GM23338 (cell line): Measurements from ENCODE around the gene POU6F1. TPM values are rescaled to one million over a fixed set of nuclear protein-coding genes. Genes with fewer than 3 reads are reported as not detected.

Experiments used
- ATAC-seq: fragments of 200-7000 bp; cut with Tn5 transposase; 3 replicates; pipeline ENCODE4 v1.9.1; 2020
- DNase-seq: peaks from one replicate; pipeline ENCODE4 v3.0.0-alpha.2; 2015; ENCODE audit warnings: low spot score
- H2AFZ ChIP-seq: fragments of 200-600 bp; sonication (generic); 2 replicates; pipeline ENCODE4 v1.8.0; 2016; ENCODE audit warnings: antibody characterized with exemption, mild to moderate bottlenecking, moderate library complexity
- H3F3A ChIP-seq: fragments of 200-600 bp; sonication (generic); replicated peaks from 2 replicates; pipeline ENCODE4 v1.8.0; 2017; ENCODE audit warnings: antibody characterized with exemption, mixed run types, low read depth
- H3K27ac ChIP-seq: fragments of 200-600 bp; sonication (generic); 2 replicates; pipeline ENCODE4 v1.6.1; 2016; ENCODE audit warnings: low read depth
- H3K27me3 ChIP-seq: fragments of 200-600 bp; sonication (generic); 2 replicates; pipeline ENCODE4 v1.8.0; 2016; ENCODE audit warnings: mild to moderate bottlenecking, mixed run types, moderate library complexity; ENCODE audit not compliant: insufficient read depth
- H3K36me3 ChIP-seq: fragments of 200-600 bp; sonication (generic); 2 replicates; pipeline ENCODE4 v1.8.0; 2016; ENCODE audit warnings: mild to moderate bottlenecking; ENCODE audit not compliant: insufficient read depth
- H3K4me1 ChIP-seq: fragments of 200-600 bp; sonication (generic); 2 replicates; pipeline ENCODE4 v1.8.0; 2016; ENCODE audit warnings: mild to moderate bottlenecking, moderate library complexity; ENCODE audit not compliant: insufficient read depth
- H3K4me2 ChIP-seq: fragments of 200-600 bp; sonication (generic); 2 replicates; pipeline ENCODE4 v1.7.1; 2017; ENCODE audit warnings: mixed run types
- H3K4me3 ChIP-seq: fragments of 200-600 bp; sonication (generic); 2 replicates; pipeline ENCODE4 v1.6.1; 2016; ENCODE audit warnings: mixed run types
- H3K79me2 ChIP-seq: fragments of 200-600 bp; sonication (generic); replicated peaks from 2 replicates; pipeline ENCODE4 v1.8.0; 2017; ENCODE audit warnings: mild to moderate bottlenecking; ENCODE audit not compliant: insufficient read depth
- H3K9me2 ChIP-seq: fragments of 200-600 bp; sonication (generic); 2 replicates; pipeline ENCODE4 v1.8.0; 2017; ENCODE audit not compliant: insufficient read depth
- H4K20me1 ChIP-seq: fragments of 200-600 bp; sonication (generic); replicated peaks from 2 replicates; pipeline ENCODE4 v1.8.0; 2017; ENCODE audit warnings: mild to moderate bottlenecking; ENCODE audit not compliant: insufficient read depth
- H3K27ac Mint-ChIP-seq: 2 replicates; pipeline ENCODE4 v1.8.0; 2020; ENCODE audit warnings: inconsistent platforms, mild to moderate bottlenecking, moderate library complexity, mixed read lengths
- H3K27me3 Mint-ChIP-seq: 3 replicates; pipeline ENCODE4 v1.8.0; 2022; ENCODE audit warnings: low read depth, mild to moderate bottlenecking, moderate library complexity, mixed read lengths, inconsistent platforms; ENCODE audit not compliant: insufficient read depth, poor library complexity
- H3K36me3 Mint-ChIP-seq: 3 replicates; pipeline ENCODE4 v1.8.0; 2021; ENCODE audit warnings: low read depth, mild to moderate bottlenecking, inconsistent platforms, moderate library complexity, mixed read lengths
- H3K4me1 Mint-ChIP-seq: 3 replicates; pipeline ENCODE4 v1.8.0; 2020; ENCODE audit warnings: mild to moderate bottlenecking, inconsistent platforms, mixed read lengths
- H3K4me3 Mint-ChIP-seq: 3 replicates; pipeline ENCODE4 v1.8.0; 2021; ENCODE audit warnings: moderate library complexity, mild to moderate bottlenecking, inconsistent platforms, mixed read lengths
- H3K9me3 Mint-ChIP-seq: 3 replicates; pipeline ENCODE4 v1.8.0; 2020; ENCODE audit warnings: moderate library complexity, mild to moderate bottlenecking, inconsistent platforms, mixed read lengths
- CREB1 ChIP-seq: fragments of 250-450 bp; sonication (Bioruptor Pico); IDR thresholded peaks from 2 replicates; pipeline ENCODE4 v1.5.0; 2020; ENCODE audit warnings: low read depth, mild to moderate bottlenecking, moderate library complexity
- EZH2 ChIP-seq: fragments of 200-600 bp; sonication (generic); IDR thresholded peaks from one replicate; pipeline ENCODE4 v1.8.0; 2017; ENCODE audit warnings: antibody characterized with exemption, mild to moderate bottlenecking, low read depth; ENCODE audit not compliant: unreplicated experiment
- EZH2phosphoT487 ChIP-seq: fragments of 200-600 bp; sonication (generic); IDR thresholded peaks from one replicate; pipeline ENCODE4 v1.8.1; 2018; ENCODE audit warnings: antibody characterized with exemption; ENCODE audit not compliant: unreplicated experiment
- JUNB ChIP-seq: IDR thresholded peaks from one replicate; pipeline ENCODE4 v1.6.1; 2016; ENCODE audit warnings: antibody characterized with exemption; ENCODE audit not compliant: unreplicated experiment
- NANOG ChIP-seq: IDR thresholded peaks from 2 replicates; pipeline ENCODE4 v1.6.1; 2016; ENCODE audit warnings: antibody characterized with exemption, borderline replicate concordance
- POLR2AphosphoS5 ChIP-seq: IDR thresholded peaks from 2 replicates; pipeline ENCODE4 v1.6.1; 2016; ENCODE audit warnings: antibody characterized with exemption, low read depth
- STAT1 ChIP-seq: IDR thresholded peaks from one replicate; pipeline ENCODE4 v1.6.1; 2016; ENCODE audit warnings: antibody characterized with exemption; ENCODE audit not compliant: unreplicated experiment
- ZNF114 ChIP-seq: fragments of 250-450 bp; sonication (Bioruptor Pico); IDR thresholded peaks from 2 replicates; pipeline ENCODE4 v1.5.0; 2020; ENCODE audit warnings: mild to moderate bottlenecking, moderate library complexity
- ZNF331 ChIP-seq: fragments of 250-450 bp; sonication (Bioruptor Pico); IDR thresholded peaks from 2 replicates; pipeline ENCODE4 v1.5.0; 2020; ENCODE audit warnings: low read depth, mild to moderate bottlenecking, moderate library complexity
- ZNF462 ChIP-seq: fragments of 250-450 bp; sonication (Bioruptor Pico); IDR thresholded peaks from 2 replicates; pipeline ENCODE4 v1.5.0; 2020; ENCODE audit warnings: mild to moderate bottlenecking, moderate library complexity
- polyA plus RNA-seq: library from polyadenylated mRNA; unstranded; fragments of >200 nt; fragmentation: Nextera tagmentation; extraction: Ambion mirVana; gene quantifications from 2 replicates; pipeline ENCODE4 v1.2.1, GENCODE V29; 2016
- total RNA-seq: library from RNA; depleted of rRNA; stranded (reverse); fragments of >200 nt; shearing (Covaris generic); gene quantifications from 2 replicates; pipeline ENCODE4 v1.2.3, GENCODE V29; 2014
- TF ChIP-seq, protein P1 (sequence below), 2 experiments: fragments of 200-600 bp in 1 of 2; sonication (generic) in 1 of 2; conservative IDR thresholded peaks; 2 replicates each; pipeline versions ENCODE4 v1.5.1 to v1.6.1; 2016 to 2017; ENCODE audit warnings: antibody characterized with exemption in 2 of 2, low read depth in 2 of 2, mild to moderate bottlenecking in 2 of 2, moderate library complexity in 1 of 2
- TF ChIP-seq, protein P2 (sequence below): IDR thresholded peaks from one replicate; pipeline ENCODE4 v1.6.1; 2018; ENCODE audit warnings: antibody characterized with exemption; ENCODE audit not compliant: unreplicated experiment
- TF ChIP-seq, protein P3 (sequence below): IDR thresholded peaks from 2 replicates; pipeline ENCODE4 v1.6.1; 2016; ENCODE audit warnings: antibody characterized with exemption

Gene POU6F1
- total and polyA plus RNA-seq, 2 experiments from 2014 or later: 3.0 to 4.0 TPM

- no peak for TF ChIP-seq EZH2
- TF ChIP-seq, protein P1, sequence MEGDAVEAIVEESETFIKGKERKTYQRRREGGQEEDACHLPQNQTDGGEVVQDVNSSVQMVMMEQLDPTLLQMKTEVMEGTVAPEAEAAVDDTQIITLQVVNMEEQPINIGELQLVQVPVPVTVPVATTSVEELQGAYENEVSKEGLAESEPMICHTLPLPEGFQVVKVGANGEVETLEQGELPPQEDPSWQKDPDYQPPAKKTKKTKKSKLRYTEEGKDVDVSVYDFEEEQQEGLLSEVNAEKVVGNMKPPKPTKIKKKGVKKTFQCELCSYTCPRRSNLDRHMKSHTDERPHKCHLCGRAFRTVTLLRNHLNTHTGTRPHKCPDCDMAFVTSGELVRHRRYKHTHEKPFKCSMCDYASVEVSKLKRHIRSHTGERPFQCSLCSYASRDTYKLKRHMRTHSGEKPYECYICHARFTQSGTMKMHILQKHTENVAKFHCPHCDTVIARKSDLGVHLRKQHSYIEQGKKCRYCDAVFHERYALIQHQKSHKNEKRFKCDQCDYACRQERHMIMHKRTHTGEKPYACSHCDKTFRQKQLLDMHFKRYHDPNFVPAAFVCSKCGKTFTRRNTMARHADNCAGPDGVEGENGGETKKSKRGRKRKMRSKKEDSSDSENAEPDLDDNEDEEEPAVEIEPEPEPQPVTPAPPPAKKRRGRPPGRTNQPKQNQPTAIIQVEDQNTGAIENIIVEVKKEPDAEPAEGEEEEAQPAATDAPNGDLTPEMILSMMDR (conservative IDR thresholded peaks at IDR 0.05; ENCODE audit: low read depth in 2 of 2): no peak
- TF ChIP-seq, protein P2, sequence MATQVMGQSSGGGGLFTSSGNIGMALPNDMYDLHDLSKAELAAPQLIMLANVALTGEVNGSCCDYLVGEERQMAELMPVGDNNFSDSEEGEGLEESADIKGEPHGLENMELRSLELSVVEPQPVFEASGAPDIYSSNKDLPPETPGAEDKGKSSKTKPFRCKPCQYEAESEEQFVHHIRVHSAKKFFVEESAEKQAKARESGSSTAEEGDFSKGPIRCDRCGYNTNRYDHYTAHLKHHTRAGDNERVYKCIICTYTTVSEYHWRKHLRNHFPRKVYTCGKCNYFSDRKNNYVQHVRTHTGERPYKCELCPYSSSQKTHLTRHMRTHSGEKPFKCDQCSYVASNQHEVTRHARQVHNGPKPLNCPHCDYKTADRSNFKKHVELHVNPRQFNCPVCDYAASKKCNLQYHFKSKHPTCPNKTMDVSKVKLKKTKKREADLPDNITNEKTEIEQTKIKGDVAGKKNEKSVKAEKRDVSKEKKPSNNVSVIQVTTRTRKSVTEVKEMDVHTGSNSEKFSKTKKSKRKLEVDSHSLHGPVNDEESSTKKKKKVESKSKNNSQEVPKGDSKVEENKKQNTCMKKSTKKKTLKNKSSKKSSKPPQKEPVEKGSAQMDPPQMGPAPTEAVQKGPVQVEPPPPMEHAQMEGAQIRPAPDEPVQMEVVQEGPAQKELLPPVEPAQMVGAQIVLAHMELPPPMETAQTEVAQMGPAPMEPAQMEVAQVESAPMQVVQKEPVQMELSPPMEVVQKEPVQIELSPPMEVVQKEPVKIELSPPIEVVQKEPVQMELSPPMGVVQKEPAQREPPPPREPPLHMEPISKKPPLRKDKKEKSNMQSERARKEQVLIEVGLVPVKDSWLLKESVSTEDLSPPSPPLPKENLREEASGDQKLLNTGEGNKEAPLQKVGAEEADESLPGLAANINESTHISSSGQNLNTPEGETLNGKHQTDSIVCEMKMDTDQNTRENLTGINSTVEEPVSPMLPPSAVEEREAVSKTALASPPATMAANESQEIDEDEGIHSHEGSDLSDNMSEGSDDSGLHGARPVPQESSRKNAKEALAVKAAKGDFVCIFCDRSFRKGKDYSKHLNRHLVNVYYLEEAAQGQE: no peak
- no peak for TF ChIP-seq EZH2phosphoT487
- no peak for TF ChIP-seq ZNF462
- TF ChIP-seq STAT1: no peak
- no peak for TF ChIP-seq CREB1
- TF ChIP-seq, protein P3, sequence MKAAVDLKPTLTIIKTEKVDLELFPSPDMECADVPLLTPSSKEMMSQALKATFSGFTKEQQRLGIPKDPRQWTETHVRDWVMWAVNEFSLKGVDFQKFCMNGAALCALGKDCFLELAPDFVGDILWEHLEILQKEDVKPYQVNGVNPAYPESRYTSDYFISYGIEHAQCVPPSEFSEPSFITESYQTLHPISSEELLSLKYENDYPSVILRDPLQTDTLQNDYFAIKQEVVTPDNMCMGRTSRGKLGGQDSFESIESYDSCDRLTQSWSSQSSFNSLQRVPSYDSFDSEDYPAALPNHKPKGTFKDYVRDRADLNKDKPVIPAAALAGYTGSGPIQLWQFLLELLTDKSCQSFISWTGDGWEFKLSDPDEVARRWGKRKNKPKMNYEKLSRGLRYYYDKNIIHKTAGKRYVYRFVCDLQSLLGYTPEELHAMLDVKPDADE: no peak
- TF ChIP-seq POLR2AphosphoS5: no peak
- TF ChIP-seq NANOG: no peak
- TF ChIP-seq ZNF114: no peak
- no peak for TF ChIP-seq JUNB
- no peak for TF ChIP-seq ZNF331
- Mint-ChIP-seq H3K27me3 (peaks cover 2% of the 10 kb centered on the region), H3K4me3 (no peak overlapping the region), H3K27ac (no peak overlapping the region), H3K9me3 (no peaks in the 10 kb centered on the region), H3K4me1 (peaks cover 3% of the 10 kb centered on the region; the same call in 2 of the 3 replicates), H3K36me3 (peaks cover 4% of the 10 kb centered on the region; the same call in 2 of the 3 replicates)
- peaks cover 10% of the 10 kb centered on the region for H4K20me1 ChIP-seq
- peak overlapping the region; percentile 99 for H3K27ac ChIP-seq
- no peak overlapping the region for H2AFZ ChIP-seq
- peak overlapping the region; percentile 82 for H3K4me2 ChIP-seq
- H3K27me3 ChIP-seq: no peaks in the 10 kb centered on the region
- H3K9me2 ChIP-seq: no peaks in the 10 kb centered on the region
- peak; percentile 51 for ATAC-seq
- DNase-seq: peak; percentile 45
- H3K4me1 ChIP-seq: peaks cover 14% of the 10 kb centered on the region; the same call in 1 of the 2 replicates
- H3K4me3 ChIP-seq: peak overlapping the region; percentile 98
- H3K79me2 ChIP-seq: peaks cover 56% of the 10 kb centered on the region
- no peaks in the 10 kb centered on the region for H3K36me3 ChIP-seq
- H3F3A ChIP-seq: peaks cover 11% of the 10 kb centered on the region; the same call in 1 of the 2 replicates
Observed at GRCh38 chr12:51171884-51172514, 45.9 kb downstream of the POU6F1 start.
